GM12874 (cell line): Measurements from ENCODE around the gene LANCL1.

Experiments used
- CTCF ChIP-seq: IDR thresholded peaks from 2 replicates; pipeline ENCODE4 v1.5.1; 2011; ENCODE audit warnings: low read depth, mild to moderate bottlenecking, control low read depth, low read length, moderate library complexity; ENCODE audit not compliant: insufficient read depth

LANCL1 gene

GRCh38 chr2:210476194-210477128, at the start of gene LANCL1:
LANCL1 (minus strand) TSS chr2:210476759; CDS start chr2:210476396, 363 bp downstream.
- no peak for TF ChIP-seq CTCF

- no peak for TF ChIP-seq CTCF
These were observed 48.0 kb upstream of the LANCL1 start for GRCh38 chr2:210524533-210524932.

GRCh38 chr2:210523650-210524289, 47.2 kb upstream of the LANCL1 start:
- no peak for TF ChIP-seq CTCF

- TF ChIP-seq CTCF: no peak
These were observed 45.8 kb upstream of the LANCL1 start for GRCh38 chr2:210522399-210522798.

- no peak for TF ChIP-seq CTCF
These were observed 43.0 kb upstream of the LANCL1 start for GRCh38 chr2:210519594-210519993.

- no peak for TF ChIP-seq CTCF
These were observed 40.7 kb upstream of the LANCL1 start for GRCh38 chr2:210517264-210517663.

- no peak for TF ChIP-seq CTCF
These were observed 39.4 kb upstream of the LANCL1 start for GRCh38 chr2:210515911-210516310.
